Keratinocyte (primary cell): Measurements from ENCODE around the gene MT1E. TPM values are rescaled to one million over a fixed set of nuclear protein-coding genes. Genes with fewer than 3 reads are reported as not detected.
A peak's percentile ranks its signal among the peaks of the same experiment; 100 is the strongest.
"Not testable (repeated sequence)": the region's sequence is repeated elsewhere in the genome, so short reads cannot be mapped to it uniquely, and the experiment has no call there.

Source experiments
- DNase-seq: peaks from one replicate; pipeline ENCODE4 v3.0.0-alpha.2; 2011; ENCODE audit warnings: low read depth, missing footprints, low spot score
- FAIRE-seq: peaks from 2 replicates; lab custom pipeline; 2011; peaks lifted over from hg19 to GRCh38; lab: Jason Lieb, UNC
- H2AFZ ChIP-seq: 2 replicates; pipeline ENCODE4 v1.6.0; 2012; ENCODE audit warnings: low read length, control low read depth, inconsistent platforms; ENCODE audit not compliant: control insufficient read depth
- H3K27ac ChIP-seq: 2 replicates; pipeline ENCODE4 v1.5.1; 2011; ENCODE audit warnings: low read length; ENCODE audit not compliant: control insufficient read depth, insufficient read depth
- H3K27me3 ChIP-seq: 3 replicates; pipeline ENCODE4 v1.6.0; 2011; ENCODE audit warnings: low read length; ENCODE audit not compliant: control insufficient read depth, insufficient read depth; ENCODE audit errors: extremely low read depth
- H3K36me3 ChIP-seq, 2 experiments: 2 replicates in 1 of 2; 3 replicates in 1 of 2; pipeline ENCODE4 v1.5.1; 2011; ENCODE audit warnings: low read length in 2 of 2, mild to moderate bottlenecking in 1 of 2; ENCODE audit not compliant: control insufficient read depth in 2 of 2, insufficient read depth in 2 of 2; ENCODE audit errors: extremely low read depth in 1 of 2
- H3K4me1 ChIP-seq: 3 replicates; pipeline ENCODE4 v1.5.1; 2011; ENCODE audit warnings: low read length; ENCODE audit not compliant: control insufficient read depth, insufficient read depth; ENCODE audit errors: extremely low read depth
- H3K4me2 ChIP-seq: 3 replicates; pipeline ENCODE4 v1.6.0; 2011; ENCODE audit warnings: low read depth, low read length; ENCODE audit not compliant: control insufficient read depth, insufficient read depth; ENCODE audit errors: extremely low read depth
- H3K4me3 ChIP-seq, 3 experiments: fragments of 200-600 bp in 1 of 3; sonication (generic) in 1 of 3; 2 replicates in 2 of 3; 3 replicates in 1 of 3; pipeline ENCODE4 v1.5.1; 2011 to 2016; ENCODE audit warnings: low read length in 3 of 3, mild to moderate bottlenecking in 3 of 3, control low read depth in 2 of 3, inconsistent platforms in 1 of 3, low read depth in 1 of 3, mixed read lengths in 1 of 3, mixed run types in 1 of 3, moderate library complexity in 1 of 3; ENCODE audit not compliant: control insufficient read depth in 2 of 3, insufficient read depth in 2 of 3; ENCODE audit errors: extremely low read depth in 1 of 3
- H3K79me2 ChIP-seq: 2 replicates; pipeline ENCODE4 v1.6.0; 2012; ENCODE audit warnings: low read length; ENCODE audit not compliant: control insufficient read depth, insufficient read depth
- H3K9ac ChIP-seq: 3 replicates; pipeline ENCODE4 v1.6.0; 2011; ENCODE audit warnings: low read length; ENCODE audit not compliant: control insufficient read depth, insufficient read depth; ENCODE audit errors: extremely low read depth
- H3K9me1 ChIP-seq: 3 replicates; pipeline ENCODE4 v1.6.0; 2011; ENCODE audit warnings: low read length; ENCODE audit not compliant: control insufficient read depth, insufficient read depth; ENCODE audit errors: extremely low read depth
- H3K9me3 ChIP-seq: 2 replicates; pipeline ENCODE4 v1.5.1; 2012; ENCODE audit warnings: low read depth, low read length; ENCODE audit not compliant: control insufficient read depth
- H4K20me1 ChIP-seq: 3 replicates; pipeline ENCODE4 v1.6.0; 2011; ENCODE audit warnings: low read length; ENCODE audit not compliant: control insufficient read depth, insufficient read depth; ENCODE audit errors: extremely low read depth
- EZH2 ChIP-seq: IDR thresholded peaks from one replicate; pipeline ENCODE4 v1.6.1; 2012; ENCODE audit warnings: inconsistent platforms, mild to moderate bottlenecking, low read length, moderate library complexity
- dilution Hi-C: fragments of 300-500 bp; cut with MboI; formaldehyde crosslinking; loops from one replicate; pipeline ENCODE4 v1.7.0; 2020; ENCODE audit warnings: low sequenced_read_pairs; ENCODE audit not compliant: extremely low pct_ligation_motif_present
- polyA plus RNA-seq, 5 experiments: library from polyadenylated mRNA; depleted of rRNA in 3 of 5; stranded (reverse) in 3 of 5; stranded (forward) in 1 of 5; unstranded in 1 of 5; fragments of >200 nt; gene quantifications; 1 replicate in 1 of 5; 2 replicates in 3 of 5; 3 replicates in 1 of 5; pipeline versions ENCODE4 v1.2.1 to v1.2.3, GENCODE V29; 2011 to 2012; ENCODE audit warnings: missing spikeins in 2 of 5, low read depth in 1 of 5, low replicate concordance in 1 of 5
- TF ChIP-seq, protein P1 (sequence below), 3 experiments: IDR thresholded peaks in 1 of 3; conservative IDR thresholded peaks in 1 of 3; optimal IDR thresholded peaks in 1 of 3; 2 replicates in 2 of 3; 3 replicates in 1 of 3; pipeline versions ENCODE3 to v1.5.1; 2011; ENCODE audit warnings: low read length in 3 of 3, mild to moderate bottlenecking in 3 of 3, moderate library complexity in 2 of 3, control low read depth in 1 of 3, inconsistent platforms in 1 of 3; ENCODE audit not compliant: insufficient read depth in 2 of 3; ENCODE audit errors: extremely low read depth in 1 of 3

MT1E gene
- polyA plus RNA-seq, 1 donor (not counting 4 experiments of a cell fraction or from before 2014, with no cell fraction given): 394 TPM

DNA sequence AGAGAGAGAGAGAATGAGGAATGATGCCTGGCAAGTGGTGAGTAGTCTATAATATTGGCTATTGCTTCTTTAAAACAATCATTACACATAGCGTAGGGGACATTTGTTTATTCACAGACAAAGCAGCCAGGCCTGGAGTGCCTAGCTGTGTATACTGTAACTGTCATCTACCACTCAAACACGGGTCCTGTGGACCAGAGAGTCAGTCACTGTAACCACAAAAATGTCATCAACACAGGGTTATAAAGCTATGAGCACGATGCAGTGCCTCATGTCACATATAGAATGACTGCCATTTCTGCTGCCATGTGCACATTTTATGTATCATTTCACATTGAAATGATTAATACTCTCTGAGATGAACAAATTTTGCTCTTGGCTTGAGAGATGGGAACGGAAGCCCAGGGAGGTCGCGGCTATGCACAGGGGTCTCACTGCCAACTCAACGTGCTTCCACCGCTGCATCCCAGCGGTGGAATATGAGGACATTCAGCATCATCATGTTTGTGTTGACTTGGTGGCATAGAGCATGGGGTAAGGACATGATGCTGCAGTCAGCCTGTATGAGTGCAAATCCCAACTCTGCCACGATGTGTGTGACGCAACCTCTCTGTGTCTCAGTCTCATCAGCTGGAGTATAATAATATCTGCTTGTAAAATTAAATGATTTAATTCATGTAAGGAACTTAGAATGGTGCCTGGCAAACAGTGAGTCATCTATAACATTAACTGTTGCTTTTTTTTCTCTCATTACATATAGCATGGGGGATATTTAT lies 47.4 kb downstream of the MT1E start:
- H3K4me2 ChIP-seq: no peak overlapping the region

DNA sequence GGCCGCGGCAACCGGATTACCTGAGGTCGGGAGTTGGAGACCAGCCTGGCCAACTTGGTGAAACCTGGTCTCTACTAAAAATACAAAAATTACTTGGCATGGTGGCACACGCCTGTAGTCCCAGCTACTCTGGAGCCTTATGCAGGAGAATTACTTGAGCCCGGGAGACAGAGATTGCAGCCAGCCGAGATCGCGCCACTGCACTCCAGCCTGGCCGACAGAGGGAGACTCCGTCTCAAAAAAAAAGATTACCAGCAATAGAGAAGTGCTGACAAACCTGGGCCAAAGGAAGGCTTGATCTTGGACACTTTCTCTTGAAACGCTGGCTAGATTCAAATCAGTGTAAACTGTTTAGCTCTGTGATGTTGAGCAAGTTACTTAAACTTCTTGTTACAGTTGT lies 48.3 kb downstream of the MT1E start:
- Histone ChIP-seq H3K27me3 (peaks cover 16% of the 10 kb centered on the region), H4K20me1 (no peaks in the 10 kb centered on the region), H3K27ac (no peak overlapping the region), H3K4me1 (peaks cover 2% of the 10 kb centered on the region), H3K9ac (no peak overlapping the region), H3K9me1 (no peaks in the 10 kb centered on the region), H3K4me2 (no peak overlapping the region), H3K36me3 (no peaks in the 10 kb centered on the region), H3K9me3 (no peaks in the 10 kb centered on the region), H3K4me3 (no peak overlapping the region), H2AFZ (no peak overlapping the region), H3K79me2 (no peaks in the 10 kb centered on the region)
- dilution Hi-C loops: no loop called here
- DNase-seq (no peak), FAIRE-seq (no peak)
- TF ChIP-seq EZH2: no peak
- TF ChIP-seq, protein P1, sequence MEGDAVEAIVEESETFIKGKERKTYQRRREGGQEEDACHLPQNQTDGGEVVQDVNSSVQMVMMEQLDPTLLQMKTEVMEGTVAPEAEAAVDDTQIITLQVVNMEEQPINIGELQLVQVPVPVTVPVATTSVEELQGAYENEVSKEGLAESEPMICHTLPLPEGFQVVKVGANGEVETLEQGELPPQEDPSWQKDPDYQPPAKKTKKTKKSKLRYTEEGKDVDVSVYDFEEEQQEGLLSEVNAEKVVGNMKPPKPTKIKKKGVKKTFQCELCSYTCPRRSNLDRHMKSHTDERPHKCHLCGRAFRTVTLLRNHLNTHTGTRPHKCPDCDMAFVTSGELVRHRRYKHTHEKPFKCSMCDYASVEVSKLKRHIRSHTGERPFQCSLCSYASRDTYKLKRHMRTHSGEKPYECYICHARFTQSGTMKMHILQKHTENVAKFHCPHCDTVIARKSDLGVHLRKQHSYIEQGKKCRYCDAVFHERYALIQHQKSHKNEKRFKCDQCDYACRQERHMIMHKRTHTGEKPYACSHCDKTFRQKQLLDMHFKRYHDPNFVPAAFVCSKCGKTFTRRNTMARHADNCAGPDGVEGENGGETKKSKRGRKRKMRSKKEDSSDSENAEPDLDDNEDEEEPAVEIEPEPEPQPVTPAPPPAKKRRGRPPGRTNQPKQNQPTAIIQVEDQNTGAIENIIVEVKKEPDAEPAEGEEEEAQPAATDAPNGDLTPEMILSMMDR (optimal IDR thresholded peaks at IDR 0.05 in 1 of 3, IDR thresholded peaks at IDR 0.05 in 1 of 3, conservative IDR thresholded peaks at IDR 0.05 in 1 of 3; ENCODE audit: extremely low read depth in 1 of 3, insufficient read depth in 2 of 3, low read length in 3 of 3): peak; percentile 65 to 72 (median 67)

More for the DNA sequence above, 47.4 kb downstream of the MT1E start:
- Histone ChIP-seq H2AFZ (no peak overlapping the region), H3K9me3 (no peaks in the 10 kb centered on the region), H3K9ac (no peak overlapping the region), H3K36me3 (no peaks in the 10 kb centered on the region), H3K9me1 (no peaks in the 10 kb centered on the region), H4K20me1 (no peaks in the 10 kb centered on the region), H3K27me3 (peaks cover 26% of the 10 kb centered on the region), H3K4me3 (no peak overlapping the region), H3K79me2 (no peaks in the 10 kb centered on the region), H3K27ac (no peak overlapping the region), H3K4me1 (peaks cover 9% of the 10 kb centered on the region)
- TF ChIP-seq, protein P1 (optimal IDR thresholded peaks at IDR 0.05 in 1 of 3, IDR thresholded peaks at IDR 0.05 in 1 of 3, conservative IDR thresholded peaks at IDR 0.05 in 1 of 3; ENCODE audit: extremely low read depth in 1 of 3, insufficient read depth in 2 of 3, low read length in 3 of 3): no peak
- TF ChIP-seq EZH2: no peak
- dilution Hi-C loops: no loop called here
- FAIRE-seq (no peak), DNase-seq (no peak)

DNA sequence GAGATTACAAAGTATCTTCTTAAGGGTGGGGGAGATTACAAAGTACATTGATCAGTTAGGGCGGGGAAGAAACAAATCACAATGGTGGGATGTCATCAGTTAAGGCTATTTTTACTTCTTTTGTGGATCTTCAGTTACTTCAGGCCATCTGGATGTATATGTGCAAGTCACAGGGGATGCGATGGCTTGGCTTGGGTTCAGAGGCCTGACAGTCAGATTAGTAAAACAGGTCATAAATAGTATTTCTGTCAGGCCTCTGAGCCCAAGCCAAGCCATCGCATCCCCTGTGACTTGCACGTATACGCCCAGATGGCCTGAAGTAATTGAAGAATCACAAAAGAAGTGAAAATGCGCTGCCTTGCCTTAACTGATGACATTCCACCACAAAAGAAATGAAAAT lies 49.0 kb downstream of the MT1E start:
- DNase-seq, H4K20me1 ChIP-seq, H3K4me3 ChIP-seq, H3K36me3 ChIP-seq, H3K27ac ChIP-seq, H3K9ac ChIP-seq, H3K9me3 ChIP-seq, H2AFZ ChIP-seq, H3K4me2 ChIP-seq, H3K4me1 ChIP-seq, FAIRE-seq, dilution Hi-C loops, H3K79me2 ChIP-seq, H3K9me1 ChIP-seq: not testable (repeated sequence)
- peaks cover 10% of the 10 kb centered on the region for H3K27me3 ChIP-seq
